GM18873 (cell line): ENCODE measurements around the gene LPAR6.
"Not testable (repeated sequence)": the region's sequence is repeated elsewhere in the genome, so short reads cannot be mapped to it uniquely, and the experiment has no call there.

ENCODE experiments used
- ATAC-seq: cut with Tn5 transposase; IDR thresholded peaks from one replicate; pipeline ENCODE4 v1.9.1; 2021; ENCODE audit warnings: mild to moderate bottlenecking, moderate library complexity, moderate number of reproducible peaks; ENCODE audit not compliant: unreplicated experiment, low FRiP score

LPAR6 gene, protein sequence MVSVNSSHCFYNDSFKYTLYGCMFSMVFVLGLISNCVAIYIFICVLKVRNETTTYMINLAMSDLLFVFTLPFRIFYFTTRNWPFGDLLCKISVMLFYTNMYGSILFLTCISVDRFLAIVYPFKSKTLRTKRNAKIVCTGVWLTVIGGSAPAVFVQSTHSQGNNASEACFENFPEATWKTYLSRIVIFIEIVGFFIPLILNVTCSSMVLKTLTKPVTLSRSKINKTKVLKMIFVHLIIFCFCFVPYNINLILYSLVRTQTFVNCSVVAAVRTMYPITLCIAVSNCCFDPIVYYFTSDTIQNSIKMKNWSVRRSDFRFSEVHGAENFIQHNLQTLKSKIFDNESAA

GRCh38 chr13:48412881-48413351, at the start of gene LPAR6:
LPAR6 (minus strand) TSS chr13:48413113; CDS start chr13:48412423, 690 bp downstream.
- ATAC-seq: no peak

- no peak for ATAC-seq
These were observed 44.8 kb upstream of the LPAR6 start for GRCh38 chr13:48457578-48458242.

GRCh38 chr13:48456546-48456945, 43.6 kb upstream of the LPAR6 start:
- no peak for ATAC-seq

- ATAC-seq: not testable (repeated sequence)
These were observed 38.3 kb upstream of the LPAR6 start for GRCh38 chr13:48451196-48451595.

GRCh38 chr13:48449656-48450055, 36.7 kb upstream of the LPAR6 start:
- ATAC-seq: no peak

- no peak for ATAC-seq
These were observed 36.2 kb upstream of the LPAR6 start for GRCh38 chr13:48448959-48449614.

GRCh38 chr13:48448285-48448958, 35.5 kb upstream of the LPAR6 start:
- no peak for ATAC-seq

GRCh38 chr13:48446464-48446863, 33.6 kb upstream of the LPAR6 start:
- no peak for ATAC-seq

GRCh38 chr13:48443442-48444208, 30.7 kb upstream of the LPAR6 start:
- no peak for ATAC-seq

- ATAC-seq: no peak
These were observed 24.5 kb upstream of the LPAR6 start for GRCh38 chr13:48437371-48437770.

DNA sequence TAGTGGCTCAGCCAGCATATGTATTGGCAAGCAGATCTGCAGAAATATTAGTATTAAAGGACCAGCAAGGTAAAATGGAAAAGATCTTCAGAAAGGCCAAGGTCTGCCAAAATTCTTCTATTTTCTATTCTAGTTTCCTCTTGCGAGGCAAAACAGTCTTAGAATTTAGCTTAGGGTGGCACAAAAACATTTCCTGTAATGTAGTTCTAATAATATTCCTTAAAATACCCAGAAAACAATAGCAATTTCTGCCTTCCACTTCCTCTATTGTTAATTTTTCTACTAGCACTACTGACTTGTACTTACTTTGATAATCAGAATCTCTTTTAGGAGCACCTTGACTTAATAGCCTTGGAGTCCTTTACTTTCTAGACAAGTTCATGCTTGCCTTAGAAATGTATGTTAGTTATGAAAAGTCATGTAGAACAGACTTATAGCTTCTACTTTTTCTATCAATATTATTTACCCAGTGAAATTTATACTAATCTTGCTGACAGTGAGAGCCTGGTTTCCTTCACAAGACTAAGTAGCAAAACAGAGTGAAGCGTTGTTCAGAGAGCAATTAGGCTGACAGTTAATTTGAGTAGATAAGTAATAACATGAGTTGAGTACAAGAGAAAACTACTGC, 23.9 kb upstream of the LPAR6 start:
- no peak for ATAC-seq

DNA sequence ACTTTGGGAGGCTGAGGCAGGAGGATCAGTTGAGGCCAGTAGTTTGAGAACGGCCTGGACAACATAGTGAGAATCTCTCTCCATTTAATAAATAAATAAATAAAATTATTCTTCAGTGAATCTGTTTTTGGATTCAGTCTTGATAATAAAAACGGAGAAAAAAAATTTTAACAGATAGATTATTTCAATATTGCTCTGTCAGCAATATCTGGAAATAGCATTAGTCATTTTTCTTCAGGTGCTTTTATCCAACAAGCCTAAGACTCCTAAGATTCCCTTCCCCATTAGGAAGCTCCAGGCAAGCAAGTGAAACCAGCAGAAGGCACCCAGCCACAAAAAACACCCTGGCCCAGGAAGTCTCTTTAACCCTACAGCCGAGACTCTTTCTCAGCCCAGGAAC, 21.3 kb upstream of the LPAR6 start:
- ATAC-seq: no peak

GRCh38 chr13:48431987-48432615, 19.2 kb upstream of the LPAR6 start:
- ATAC-seq: no peak

DNA sequence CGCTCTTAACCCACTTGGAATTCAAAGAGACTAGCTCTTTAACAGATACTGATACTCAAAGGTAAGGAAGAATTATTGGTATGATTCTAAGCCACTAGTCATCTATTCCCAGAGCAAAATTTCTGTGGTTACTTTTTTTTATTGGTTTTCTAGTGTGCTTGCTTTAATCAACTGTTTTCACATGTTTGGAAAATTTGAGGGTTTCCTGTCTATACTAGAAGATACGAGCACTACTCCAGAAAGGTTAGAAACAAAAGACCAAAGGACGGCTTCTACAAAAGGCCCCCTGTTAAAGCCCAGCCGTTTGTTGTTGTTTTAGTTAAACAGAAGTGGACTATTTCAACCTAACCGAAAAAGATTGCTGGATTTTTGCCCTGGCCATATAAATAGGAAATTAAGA, 18.5 kb upstream of the LPAR6 start:
- no peak for ATAC-seq

DNA sequence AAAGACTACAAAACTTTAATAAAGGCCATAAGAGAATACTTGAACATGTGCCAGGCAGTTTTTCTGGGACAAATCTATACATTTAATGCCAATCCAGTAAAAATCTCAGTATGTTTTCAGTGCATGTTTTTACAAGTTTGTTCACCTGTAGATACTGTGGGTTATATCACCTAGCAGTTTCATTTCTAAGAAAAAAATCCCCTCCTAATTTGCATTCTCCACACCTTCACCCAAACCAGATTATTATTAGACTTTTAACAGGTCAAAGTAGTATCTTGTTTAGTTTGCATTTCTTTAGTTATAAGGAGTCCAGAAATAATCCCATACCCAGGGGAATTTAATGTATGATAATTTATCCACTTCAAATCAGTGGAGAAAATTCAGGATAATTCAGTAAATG, 17.0 kb upstream of the LPAR6 start:
- ATAC-seq: no peak

DNA sequence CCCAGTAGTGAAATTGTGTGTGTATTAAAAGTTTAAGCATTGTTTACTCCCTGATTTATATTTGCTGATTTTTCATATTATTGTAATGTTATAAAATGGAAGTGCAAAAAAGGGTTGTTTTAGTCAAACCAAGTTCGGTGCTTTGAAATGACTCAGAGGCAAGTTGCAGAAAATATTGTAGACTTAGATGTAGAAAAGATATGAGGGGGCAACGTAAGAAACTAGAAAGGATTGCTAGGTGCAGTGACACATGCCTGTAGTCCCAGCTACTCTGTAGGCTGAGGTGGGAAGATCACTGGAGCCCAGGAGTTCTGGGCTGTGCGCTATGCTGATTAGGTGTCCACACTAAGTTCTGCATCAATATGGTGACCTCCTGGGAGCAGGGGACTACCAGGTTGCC, 16.1 kb upstream of the LPAR6 start:
- ATAC-seq: no peak

DNA sequence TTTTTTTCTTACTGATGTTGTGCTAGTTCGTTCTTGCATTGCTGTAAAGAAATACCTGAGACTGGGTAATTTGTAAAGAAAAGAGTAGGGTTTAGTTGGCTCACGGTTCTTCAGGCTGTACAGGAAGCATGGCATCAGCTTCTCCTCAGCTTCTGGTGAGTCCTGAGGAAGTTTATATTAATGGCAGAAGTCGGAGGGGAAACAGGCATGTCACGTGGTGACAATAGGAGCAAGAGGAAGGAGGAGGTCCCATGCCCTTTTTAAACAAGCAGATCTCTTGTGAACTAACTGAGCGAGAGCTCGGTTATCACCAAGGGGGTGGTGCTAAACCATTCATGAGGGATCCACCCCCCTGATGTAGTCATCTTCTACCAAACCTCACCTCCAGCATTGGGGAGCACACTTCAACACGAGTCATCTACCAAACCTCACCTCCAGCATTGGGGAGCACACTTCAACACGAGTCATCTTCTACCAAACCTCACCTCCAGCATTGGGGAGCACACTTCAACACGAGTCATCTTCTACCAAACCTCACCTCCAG, 13.9 kb upstream of the LPAR6 start:
- not testable (repeated sequence) for ATAC-seq

DNA sequence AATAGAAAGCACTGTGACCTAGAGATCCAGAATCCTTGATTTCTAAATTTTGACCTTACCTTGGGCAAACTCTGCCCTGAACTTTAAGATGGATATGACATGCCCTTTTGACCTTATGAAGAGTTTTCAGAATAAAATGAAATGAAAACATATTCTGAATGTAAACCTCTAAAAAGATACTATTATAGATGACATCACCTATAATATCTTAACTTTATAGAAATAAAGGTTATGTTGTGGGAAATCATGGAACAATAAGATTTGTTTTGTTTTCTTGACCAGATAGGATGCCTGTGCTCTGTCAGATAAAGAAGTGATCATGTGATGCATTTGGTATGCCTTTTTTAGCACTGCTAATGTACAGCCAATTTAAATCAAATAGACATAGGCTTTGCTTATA, 13.1 kb upstream of the LPAR6 start:
- no peak for ATAC-seq

DNA sequence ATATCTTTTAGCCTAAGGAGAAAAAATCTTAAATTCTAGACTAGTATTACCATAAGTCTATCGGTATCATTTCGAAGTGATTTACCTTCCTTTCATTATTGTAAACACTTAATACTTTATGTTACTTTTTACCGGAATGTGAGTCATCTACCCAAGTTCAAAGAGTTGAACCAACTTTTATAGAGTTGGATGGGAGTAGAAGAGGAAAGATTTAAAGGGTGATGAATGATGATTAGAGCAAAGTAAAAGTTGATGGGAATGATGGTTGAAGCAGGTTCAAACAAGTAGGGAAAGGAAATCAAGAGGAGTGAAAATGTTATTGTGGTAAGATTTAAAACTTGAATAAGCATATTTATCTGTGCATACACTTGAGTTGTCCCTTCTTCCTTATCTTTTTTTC, 11.3 kb upstream of the LPAR6 start:
- no peak for ATAC-seq
